SK-N-MC (cell line): ENCODE measurements around the gene ALX4.

Experiments
- DNase-seq: peaks from one replicate; pipeline ENCODE4 v3.0.0-alpha.2; 2011; ENCODE audit warnings: low read depth, low spot score
- H3K27ac ChIP-seq: fragments of 200-600 bp; sonication (generic); 2 replicates; pipeline ENCODE4 v1.5.1; 2016; ENCODE audit warnings: mixed run types
- H3K36me3 ChIP-seq: fragments of 200-600 bp; sonication (generic); 2 replicates; pipeline ENCODE4 v1.6.1; 2017; ENCODE audit warnings: antibody characterized with exemption, low read length, mixed read lengths; ENCODE audit not compliant: insufficient read depth
- H3K4me3 ChIP-seq: fragments of 200-600 bp; sonication (generic); 2 replicates; pipeline ENCODE4 v1.5.1; 2016
- H3K9ac ChIP-seq: fragments of 200-600 bp; sonication (generic); 2 replicates; pipeline ENCODE4 v1.8.0; 2017; ENCODE audit warnings: mixed run types, mixed read lengths; ENCODE audit not compliant: insufficient read length
- H3K9me3 ChIP-seq: fragments of 200-600 bp; sonication (generic); 2 replicates; pipeline ENCODE4 v1.6.1; 2017; ENCODE audit warnings: low read depth, mild to moderate bottlenecking, antibody characterized with exemption, low read length, moderate library complexity, mixed read lengths
- EZH2 ChIP-seq: fragments of 200-600 bp; sonication (generic); IDR thresholded peaks from one replicate; pipeline ENCODE4 v1.6.1; 2017; ENCODE audit warnings: antibody characterized with exemption
- FOXP2 ChIP-seq: optimal IDR thresholded peaks from 2 replicates; pipeline ENCODE3; 2011; ENCODE audit warnings: mild to moderate bottlenecking, moderate library complexity; ENCODE audit not compliant: insufficient read depth; ENCODE audit errors: extremely low read length, control extremely low read depth
- POLR2AphosphoS5 ChIP-seq: IDR thresholded peaks from 2 replicates; pipeline ENCODE4 v1.6.1; 2012; ENCODE audit warnings: mild to moderate bottlenecking, low read depth, low read length, borderline replicate concordance

The ALX4 gene

GRCh38 chr11:44340656-44341055 is 30.7 kb upstream of the ALX4 start:
- Histone ChIP-seq H3K9ac (no peak overlapping the region), H3K36me3 (no peaks in the 10 kb centered on the region), H3K4me3 (no peak overlapping the region), H3K27ac (no peak overlapping the region), H3K9me3 (no peaks in the 10 kb centered on the region)
- TF ChIP-seq EZH2: no peak
- TF ChIP-seq FOXP2: no peak
- TF ChIP-seq POLR2AphosphoS5: no peak
- DNase-seq: no peak

- Histone ChIP-seq H3K27ac (no peak overlapping the region), H3K36me3 (no peaks in the 10 kb centered on the region), H3K9ac (no peak overlapping the region), H3K4me3 (no peak overlapping the region), H3K9me3 (no peaks in the 10 kb centered on the region)
- no peak for DNase-seq
- TF ChIP-seq POLR2AphosphoS5 (no peak), FOXP2 (no peak), EZH2 (no peak)
Measured at GRCh38 chr11:44339530-44339883, 29.6 kb upstream of the ALX4 start.

- no peak overlapping the region for H3K4me3 ChIP-seq
- no peak for DNase-seq
- no peaks in the 10 kb centered on the region for H3K9me3 ChIP-seq
- H3K36me3 ChIP-seq: no peaks in the 10 kb centered on the region
- no peak overlapping the region for H3K9ac ChIP-seq
- TF ChIP-seq POLR2AphosphoS5 (no peak), FOXP2 (no peak), EZH2 (no peak)
- no peak overlapping the region for H3K27ac ChIP-seq
Measured at GRCh38 chr11:44338698-44339529, 29.0 kb upstream of the ALX4 start.

- TF ChIP-seq POLR2AphosphoS5 (no peak), FOXP2 (no peak), EZH2 (no peak)
- H3K9ac ChIP-seq: no peak overlapping the region
- no peak for DNase-seq
- H3K4me3 ChIP-seq: no peak overlapping the region
- no peak overlapping the region for H3K27ac ChIP-seq
- H3K9me3 ChIP-seq: no peaks in the 10 kb centered on the region
- no peaks in the 10 kb centered on the region for H3K36me3 ChIP-seq
Measured at GRCh38 chr11:44338026-44338425, 28.1 kb upstream of the ALX4 start.

- Histone ChIP-seq H3K4me3 (peak overlapping the region; percentile 54), H3K27ac (peak overlapping the region; percentile 73), H3K36me3 (no peaks in the 10 kb centered on the region), H3K9me3 (no peaks in the 10 kb centered on the region), H3K9ac (peak overlapping the region; percentile 38)
- no peak for DNase-seq
- TF ChIP-seq POLR2AphosphoS5: no peak
- no peak for TF ChIP-seq FOXP2
- TF ChIP-seq EZH2: no peak
Measured at GRCh38 chr11:44335919-44336318, 26.0 kb upstream of the ALX4 start.

GRCh38 chr11:44335052-44335760 is 25.3 kb upstream of the ALX4 start:
- Histone ChIP-seq H3K9ac (peak overlapping the region; percentile 70), H3K36me3 (no peaks in the 10 kb centered on the region)
- no peak for TF ChIP-seq POLR2AphosphoS5
- no peak for TF ChIP-seq FOXP2
- no peak for TF ChIP-seq EZH2

GRCh38 chr11:44334356-44335004 is 24.5 kb upstream of the ALX4 start:
- Histone ChIP-seq H3K4me3 (peak overlapping the region; percentile 58), H3K36me3 (no peaks in the 10 kb centered on the region), H3K27ac (peak overlapping the region; percentile 69), H3K9me3 (no peaks in the 10 kb centered on the region), H3K9ac (peak overlapping the region; percentile 70)
- no peak for DNase-seq
- TF ChIP-seq POLR2AphosphoS5 (no peak), FOXP2 (no peak), EZH2 (no peak)

More at GRCh38 chr11:44335052-44335760, 25.3 kb upstream of the ALX4 start:
- Histone ChIP-seq H3K4me3 (peak overlapping the region; percentile 58), H3K9me3 (no peaks in the 10 kb centered on the region), H3K27ac (peak overlapping the region; percentile 69)
- no peak for DNase-seq

GRCh38 chr11:44333271-44334218 is 23.6 kb upstream of the ALX4 start:
- Histone ChIP-seq H3K9me3 (no peaks in the 10 kb centered on the region), H3K36me3 (no peaks in the 10 kb centered on the region), H3K4me3 (no peak overlapping the region), H3K27ac (peak overlapping the region; percentile 27; the same call in 1 of the 2 replicates), H3K9ac (no peak overlapping the region)
- no peak for DNase-seq
- TF ChIP-seq EZH2: no peak
- no peak for TF ChIP-seq POLR2AphosphoS5
- no peak for TF ChIP-seq FOXP2
